Measurements from ENCODE around the gene IP6K1. TPM values are rescaled to one million over a fixed set of nuclear protein-coding genes. Genes with fewer than 3 reads are reported as not detected.

IP6K1 gene
- total RNA-seq, 1 donor: 48.5 TPM

- Histone ChIP-seq H4K20me1 (ENCODE audit: insufficient read depth, low read length) (peaks cover 12% of the 10 kb centered on the region), H3K36me3 (ENCODE audit: insufficient read depth, low read length) (peaks cover under 1% of the 10 kb centered on the region), H3K27ac (ENCODE audit: low read depth, low read length) (no peak overlapping the region), H3K4me3 (ENCODE audit: insufficient read depth, low read length) (peak overlapping the region; percentile 95), H3K9me3 (ENCODE audit: low read depth, low read length) (no peaks in the 10 kb centered on the region), H3K4me2 (ENCODE audit: insufficient read depth, low read length) (peak overlapping the region; percentile 97), H2AFZ (ENCODE audit: low read length) (peak overlapping the region; percentile 83), H3K4me1 (ENCODE audit: insufficient read depth, low read length) (peaks cover 25% of the 10 kb centered on the region), H3K79me2 (ENCODE audit: insufficient read depth, low read length) (peaks cover 3% of the 10 kb centered on the region), H3K27me3 (ENCODE audit: insufficient read depth, low read length) (no peaks in the 10 kb centered on the region)
- TF ChIP-seq, protein P1, sequence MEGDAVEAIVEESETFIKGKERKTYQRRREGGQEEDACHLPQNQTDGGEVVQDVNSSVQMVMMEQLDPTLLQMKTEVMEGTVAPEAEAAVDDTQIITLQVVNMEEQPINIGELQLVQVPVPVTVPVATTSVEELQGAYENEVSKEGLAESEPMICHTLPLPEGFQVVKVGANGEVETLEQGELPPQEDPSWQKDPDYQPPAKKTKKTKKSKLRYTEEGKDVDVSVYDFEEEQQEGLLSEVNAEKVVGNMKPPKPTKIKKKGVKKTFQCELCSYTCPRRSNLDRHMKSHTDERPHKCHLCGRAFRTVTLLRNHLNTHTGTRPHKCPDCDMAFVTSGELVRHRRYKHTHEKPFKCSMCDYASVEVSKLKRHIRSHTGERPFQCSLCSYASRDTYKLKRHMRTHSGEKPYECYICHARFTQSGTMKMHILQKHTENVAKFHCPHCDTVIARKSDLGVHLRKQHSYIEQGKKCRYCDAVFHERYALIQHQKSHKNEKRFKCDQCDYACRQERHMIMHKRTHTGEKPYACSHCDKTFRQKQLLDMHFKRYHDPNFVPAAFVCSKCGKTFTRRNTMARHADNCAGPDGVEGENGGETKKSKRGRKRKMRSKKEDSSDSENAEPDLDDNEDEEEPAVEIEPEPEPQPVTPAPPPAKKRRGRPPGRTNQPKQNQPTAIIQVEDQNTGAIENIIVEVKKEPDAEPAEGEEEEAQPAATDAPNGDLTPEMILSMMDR (IDR thresholded peaks at IDR 0.05; ENCODE audit: extremely low read depth, low read depth, low read length): no peak
- peak; percentile 74 for DNase-seq (ENCODE audit: insufficient read length, low spot score, missing footprints)
Observed at GRCh38 chr3:49803465-49804140, 17.3 kb upstream of the IP6K1 start.

GRCh38 chr3:49802719-49803464 is 16.6 kb upstream of the IP6K1 start, which contains the start of gene INKA1:
TSS of gene INKA1 (plus strand) at chr3:49803261. CDS start at chr3:49803393, 132 bp downstream.
- peak within 1 kb of the TSS; percentile 99 for H2AFZ ChIP-seq (ENCODE audit: low read length)
- H3K9me3 ChIP-seq (ENCODE audit: low read depth, low read length): no peaks in the 10 kb centered on the region
- no peaks in the 10 kb centered on the region for H3K36me3 ChIP-seq (ENCODE audit: insufficient read depth, low read length)
- H3K27ac ChIP-seq (ENCODE audit: low read depth, low read length): peak within 1 kb of the TSS; percentile 66
- peak within 1 kb of the TSS; percentile 97 for H3K4me2 ChIP-seq (ENCODE audit: insufficient read depth, low read length)
- peak within 1 kb of the TSS; percentile 95 for H3K4me3 ChIP-seq (ENCODE audit: insufficient read depth, low read length)
- H4K20me1 ChIP-seq (ENCODE audit: insufficient read depth, low read length): peaks cover 12% of the 10 kb centered on the region
- H3K4me1 ChIP-seq (ENCODE audit: insufficient read depth, low read length): peaks cover 25% of the 10 kb centered on the region
- no peaks in the 10 kb centered on the region for H3K27me3 ChIP-seq (ENCODE audit: insufficient read depth, low read length)
- H3K79me2 ChIP-seq (ENCODE audit: insufficient read depth, low read length): peaks cover 3% of the 10 kb centered on the region
- TF ChIP-seq, protein P1 (IDR thresholded peaks at IDR 0.05; ENCODE audit: extremely low read depth, low read depth, low read length): peak; percentile 79
- peak; percentile 99 for DNase-seq (ENCODE audit: insufficient read length, low spot score, missing footprints)

DNA sequence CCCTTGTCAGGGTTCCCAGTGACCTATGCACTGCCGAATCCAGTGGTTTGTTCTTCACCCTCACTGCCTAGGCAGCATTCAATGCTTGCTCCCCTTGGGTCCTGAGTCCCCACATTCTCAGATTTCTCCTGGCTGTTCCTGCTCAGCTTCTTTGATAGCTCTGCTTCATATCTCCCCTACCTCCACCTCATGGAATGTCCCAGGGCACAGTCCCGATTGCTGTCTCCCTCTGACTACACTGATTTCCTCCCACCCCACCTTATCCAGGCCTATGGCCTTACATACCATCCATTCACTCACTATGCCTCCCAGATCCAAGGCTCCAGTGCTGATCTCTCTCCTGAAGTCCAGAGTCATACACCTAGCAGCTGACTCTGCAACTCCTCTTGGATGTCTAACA is 14.8 kb upstream of the IP6K1 start:
- TF ChIP-seq, protein P1 (IDR thresholded peaks at IDR 0.05; ENCODE audit: extremely low read depth, low read depth, low read length): no peak
- Histone ChIP-seq H4K20me1 (ENCODE audit: insufficient read depth, low read length) (peaks cover 12% of the 10 kb centered on the region), H3K9me3 (ENCODE audit: low read depth, low read length) (no peaks in the 10 kb centered on the region), H3K79me2 (ENCODE audit: insufficient read depth, low read length) (peaks cover 3% of the 10 kb centered on the region), H3K36me3 (ENCODE audit: insufficient read depth, low read length) (no peaks in the 10 kb centered on the region), H2AFZ (ENCODE audit: low read length) (no peak overlapping the region), H3K4me3 (ENCODE audit: insufficient read depth, low read length) (no peak overlapping the region), H3K27ac (ENCODE audit: low read depth, low read length) (no peak overlapping the region), H3K4me2 (ENCODE audit: insufficient read depth, low read length) (no peak overlapping the region), H3K4me1 (ENCODE audit: insufficient read depth, low read length) (peaks cover 25% of the 10 kb centered on the region), H3K27me3 (ENCODE audit: insufficient read depth, low read length) (no peaks in the 10 kb centered on the region)
- DNase-seq (ENCODE audit: insufficient read length, low spot score, missing footprints): peak; percentile 75

DNA sequence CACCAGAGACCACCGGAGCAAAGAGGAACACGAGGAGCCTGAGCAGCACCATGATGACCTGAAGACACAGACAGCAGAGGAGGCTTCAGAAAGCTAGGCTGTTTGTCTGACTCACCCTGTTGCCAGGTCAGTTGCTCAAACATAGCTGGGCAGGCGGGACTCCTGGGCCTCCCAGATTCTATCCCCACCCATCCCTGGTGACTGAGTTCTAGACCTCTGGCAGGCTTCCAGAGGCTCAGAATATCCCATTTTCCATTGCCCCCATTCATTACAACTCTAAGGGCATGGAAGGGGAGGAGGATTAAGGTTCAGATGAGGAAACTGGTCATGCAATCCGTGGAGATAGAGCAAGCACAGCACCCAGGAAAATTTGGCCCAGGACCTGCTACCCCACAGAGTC is 13.4 kb upstream of the IP6K1 start, which contains the start of gene CDHR4:
Gene CDHR4, minus strand, starts transcription at position 113 of the 400 bp plus-strand sequence. Its CDS starts 61 bp downstream, at position 52.
- Histone ChIP-seq H2AFZ (ENCODE audit: low read length) (no peak within 1 kb of the TSS), H3K36me3 (ENCODE audit: insufficient read depth, low read length) (no peaks in the 10 kb centered on the region), H4K20me1 (ENCODE audit: insufficient read depth, low read length) (peaks cover 7% of the 10 kb centered on the region), H3K4me1 (ENCODE audit: insufficient read depth, low read length) (peaks cover 12% of the 10 kb centered on the region), H3K27me3 (ENCODE audit: insufficient read depth, low read length) (no peaks in the 10 kb centered on the region), H3K4me3 (ENCODE audit: insufficient read depth, low read length) (no peak within 1 kb of the TSS), H3K4me2 (ENCODE audit: insufficient read depth, low read length) (no peak within 1 kb of the TSS), H3K79me2 (ENCODE audit: insufficient read depth, low read length) (peaks cover 3% of the 10 kb centered on the region), H3K27ac (ENCODE audit: low read depth, low read length) (peak within 1 kb of the TSS; percentile 50), H3K9me3 (ENCODE audit: low read depth, low read length) (no peaks in the 10 kb centered on the region)
- TF ChIP-seq, protein P1 (IDR thresholded peaks at IDR 0.05; ENCODE audit: extremely low read depth, low read depth, low read length): no peak
- DNase-seq (ENCODE audit: insufficient read length, low spot score, missing footprints): peak; percentile 99

Data from osteoblast (primary cell).